GM10847 (cell line): ENCODE results near the gene NRSN2.

Source experiments
- POLR2A ChIP-seq: IDR thresholded peaks from 2 replicates; pipeline ENCODE4 v1.6.1; 2011; ENCODE audit not compliant: insufficient read length; ENCODE audit errors: extremely low read depth

Gene NRSN2

DNA sequence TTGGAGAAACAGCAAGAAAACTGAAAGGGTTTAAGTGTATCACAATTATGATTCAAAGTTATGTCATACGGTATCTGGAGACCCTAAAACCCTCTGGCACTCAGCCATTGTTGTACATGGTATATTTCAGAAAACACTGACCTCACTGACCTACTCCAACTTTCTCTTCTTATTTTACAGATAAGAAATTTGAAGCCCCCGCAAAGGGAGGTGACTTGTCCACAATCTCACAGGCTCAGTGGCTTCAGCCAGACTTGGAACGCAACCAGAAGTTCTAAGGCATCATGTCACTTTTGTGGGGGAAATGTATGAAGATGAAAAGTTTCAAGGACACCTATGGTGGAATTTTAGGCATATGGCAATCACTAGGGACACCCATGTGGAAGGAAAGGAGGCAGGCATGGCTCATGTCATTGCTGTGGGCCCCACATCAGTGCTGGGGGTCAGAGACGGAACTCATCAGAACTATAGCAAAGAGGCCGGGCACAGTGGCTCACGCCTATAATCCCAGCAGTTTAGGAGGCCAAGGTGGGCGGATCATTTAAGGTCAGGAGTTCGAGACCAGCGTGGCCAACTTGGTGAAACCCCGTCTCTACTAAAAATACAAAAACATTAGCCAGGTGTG, 28.5 kb downstream of the NRSN2 start:
- TF ChIP-seq POLR2A: no peak

DNA sequence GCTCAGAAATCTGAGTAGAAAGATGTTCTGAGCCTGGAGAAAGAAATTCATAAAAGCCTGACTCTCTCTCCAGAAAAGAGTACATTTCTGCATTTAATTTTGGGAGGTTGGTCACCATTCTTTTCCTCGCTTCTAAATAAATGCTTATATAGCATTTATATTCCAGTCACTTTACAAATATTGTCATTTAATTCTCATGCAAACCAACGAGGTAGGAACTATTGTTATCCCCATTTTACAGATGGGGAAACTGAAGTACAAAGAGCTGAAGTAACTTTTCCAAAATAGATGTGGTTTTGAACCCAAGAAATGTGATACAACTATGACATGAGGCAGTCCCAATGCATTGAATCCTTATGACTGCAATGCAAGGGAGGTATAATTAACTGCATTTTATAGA, 29.2 kb downstream of the NRSN2 start:
- TF ChIP-seq POLR2A: no peak

DNA sequence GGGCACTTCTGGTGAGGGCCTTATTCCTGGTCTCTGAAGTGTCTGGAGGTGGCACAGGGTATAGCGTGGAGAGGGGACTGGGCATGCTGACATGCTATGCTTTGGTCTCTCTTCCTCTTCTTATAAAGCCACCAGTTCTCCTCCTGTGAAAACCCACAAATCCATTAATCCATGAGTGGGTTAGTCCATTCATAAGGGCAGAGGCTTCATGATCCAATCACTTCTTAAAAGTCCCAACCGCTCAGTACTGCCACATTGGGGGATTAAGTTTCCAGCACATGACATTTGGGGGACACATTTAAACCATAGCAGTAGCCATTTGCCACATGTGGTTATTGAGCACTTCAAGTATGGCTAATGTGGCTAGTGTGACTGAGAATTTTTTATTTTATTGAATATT, 29.8 kb downstream of the NRSN2 start:
- TF ChIP-seq POLR2A: no peak

DNA sequence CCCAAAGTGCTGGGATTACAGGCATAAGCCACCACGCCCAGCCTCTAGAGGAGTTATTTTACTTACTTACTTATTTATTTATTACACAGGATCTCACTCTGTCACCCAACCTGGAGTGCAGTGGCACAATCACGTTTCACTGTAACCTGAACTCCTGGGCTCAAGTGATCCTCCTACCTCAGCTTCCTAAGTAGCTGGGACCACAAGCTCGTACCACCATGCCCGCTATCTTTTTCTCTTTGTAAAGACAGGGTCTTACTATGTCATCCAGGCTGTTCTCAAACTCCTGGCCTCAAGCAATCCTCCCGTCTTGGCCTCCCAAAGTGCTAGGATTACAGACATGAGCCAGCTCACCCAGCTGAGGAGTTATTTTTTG, 32.0 kb downstream of the NRSN2 start:
- no peak for TF ChIP-seq POLR2A

DNA sequence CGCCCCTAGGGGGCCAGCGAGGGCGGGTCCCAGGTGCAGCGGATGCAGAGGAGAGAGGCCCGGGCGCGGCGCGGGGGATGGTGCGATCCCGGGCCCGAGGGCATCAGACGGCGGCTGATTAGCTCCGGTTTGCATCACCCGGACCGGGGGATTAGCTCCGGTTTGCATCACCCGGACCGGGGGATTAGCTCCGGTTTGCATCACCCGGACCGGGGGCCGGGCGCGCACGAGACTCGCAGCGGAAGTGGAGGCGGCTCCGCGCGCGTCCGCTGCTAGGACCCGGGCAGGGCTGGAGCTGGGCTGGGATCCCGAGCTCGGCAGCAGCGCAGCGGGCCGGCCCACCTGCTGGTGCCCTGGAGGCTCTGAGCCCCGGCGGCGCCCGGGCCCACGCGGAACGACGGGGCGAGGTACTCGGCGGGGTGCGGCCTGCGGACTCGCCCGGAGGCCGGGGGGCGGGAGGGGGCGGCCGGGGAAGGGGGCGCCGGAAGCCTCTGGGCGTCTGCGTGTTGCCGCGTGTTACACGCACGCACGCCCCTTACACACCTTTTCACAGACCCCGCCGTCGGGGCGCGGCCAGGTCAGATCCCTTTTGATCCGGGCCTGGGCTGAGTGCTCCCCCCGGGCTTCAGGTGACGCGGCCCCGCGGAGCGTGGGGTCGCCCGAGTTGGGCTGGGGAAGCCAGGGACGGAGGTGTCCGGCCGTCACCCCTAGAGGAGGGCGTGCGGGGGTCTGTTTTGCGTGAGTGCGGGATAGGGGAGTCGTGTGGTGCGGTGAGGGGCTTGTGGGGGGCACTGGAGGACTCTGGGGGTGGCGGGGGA, 34.1 kb downstream of the NRSN2 start:
- TF ChIP-seq POLR2A: peak; percentile 54

DNA sequence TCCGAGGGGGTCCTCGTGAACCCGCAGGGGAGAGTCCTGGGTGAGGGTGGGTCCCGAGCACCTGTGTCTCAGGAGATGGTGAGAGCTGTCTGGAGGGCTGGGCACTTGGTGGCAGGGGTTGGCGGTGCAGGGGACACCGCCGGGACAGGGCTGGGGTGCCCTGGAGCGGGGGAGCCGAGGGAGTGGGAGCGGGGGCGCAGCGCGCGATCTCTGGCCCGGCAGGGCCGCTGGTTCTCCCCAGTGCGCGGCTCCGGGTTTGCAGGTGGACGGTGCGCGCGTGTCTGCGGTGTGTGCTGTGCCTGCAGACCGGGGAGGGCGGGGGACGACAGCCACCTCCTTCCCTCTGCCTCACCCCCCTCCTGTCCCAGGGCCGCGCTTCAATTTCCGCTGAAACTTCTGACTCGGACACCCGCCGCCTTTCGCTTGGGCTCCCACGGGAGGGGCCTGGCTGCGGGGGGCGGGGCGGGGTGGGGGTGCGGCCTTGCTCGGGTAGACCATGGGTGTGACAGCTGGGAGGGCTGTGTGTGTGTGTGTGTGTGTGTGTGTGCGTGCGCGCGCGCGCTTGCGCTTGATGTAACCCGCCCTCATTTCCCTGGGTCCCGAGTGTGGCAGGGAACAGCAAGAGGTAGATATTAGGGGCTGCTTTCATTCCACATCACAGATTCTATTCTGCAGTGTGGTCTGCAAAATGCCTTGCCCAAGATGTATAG, 34.8 kb downstream of the NRSN2 start:
- peak; percentile 53 for TF ChIP-seq POLR2A

DNA sequence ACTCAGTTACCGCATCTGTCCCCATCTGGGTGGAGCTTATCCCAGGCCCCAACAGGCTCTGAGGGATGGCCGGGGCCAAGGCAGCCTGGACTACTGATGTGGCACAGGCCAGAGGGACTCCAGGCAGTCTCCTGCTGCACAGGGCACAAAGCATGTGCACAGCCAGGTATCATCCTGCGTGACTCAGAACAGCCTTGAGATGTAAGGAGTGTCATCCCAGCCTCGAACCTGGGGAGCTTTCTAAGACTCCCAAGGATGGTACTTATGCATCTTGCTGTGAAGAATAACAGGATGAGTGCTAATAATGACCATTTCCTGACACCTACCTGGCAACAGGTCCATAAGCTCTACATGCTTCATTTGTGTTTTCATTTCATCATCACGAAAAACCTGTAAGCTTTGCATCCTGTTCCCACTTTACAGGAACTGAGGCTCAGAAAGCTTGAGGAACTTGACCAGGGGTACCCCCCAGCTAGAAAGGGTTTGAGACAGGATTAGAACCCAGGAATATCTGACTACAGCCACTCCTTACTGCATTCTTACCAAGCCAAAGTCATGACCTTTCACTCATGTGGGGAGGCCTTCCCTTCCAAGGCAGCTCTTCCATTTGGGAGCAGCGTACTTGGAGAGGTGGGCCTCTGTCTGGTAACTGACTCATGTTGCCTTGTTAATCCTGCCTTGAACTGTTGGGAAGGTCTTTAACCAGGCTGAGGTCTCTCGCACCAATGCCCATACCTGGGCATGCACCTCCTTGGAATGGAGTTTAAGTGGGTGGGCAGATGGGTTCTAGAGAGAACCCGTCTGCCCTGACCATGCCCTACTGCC, 35.6 kb downstream of the NRSN2 start:
- no peak for TF ChIP-seq POLR2A

DNA sequence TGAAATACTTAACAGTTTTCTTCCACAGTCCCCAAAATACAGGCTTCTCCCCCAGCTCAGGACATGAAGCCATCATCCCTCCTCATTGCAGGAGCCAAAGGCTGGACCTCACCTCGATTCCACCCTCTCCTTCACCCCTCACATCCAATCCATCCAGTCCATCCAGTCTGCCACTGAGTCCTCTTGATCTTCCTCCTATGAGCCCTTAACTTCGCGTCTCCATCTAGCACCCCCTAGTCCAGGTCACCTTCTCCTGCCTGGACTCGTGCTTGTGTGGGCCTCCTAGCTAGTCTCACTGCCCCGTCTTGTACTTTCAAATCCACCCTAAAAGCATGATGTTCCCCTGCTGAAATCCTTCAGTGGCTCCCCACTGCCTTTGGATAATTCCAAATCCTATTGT, 37.0 kb downstream of the NRSN2 start:
- no peak for TF ChIP-seq POLR2A

DNA sequence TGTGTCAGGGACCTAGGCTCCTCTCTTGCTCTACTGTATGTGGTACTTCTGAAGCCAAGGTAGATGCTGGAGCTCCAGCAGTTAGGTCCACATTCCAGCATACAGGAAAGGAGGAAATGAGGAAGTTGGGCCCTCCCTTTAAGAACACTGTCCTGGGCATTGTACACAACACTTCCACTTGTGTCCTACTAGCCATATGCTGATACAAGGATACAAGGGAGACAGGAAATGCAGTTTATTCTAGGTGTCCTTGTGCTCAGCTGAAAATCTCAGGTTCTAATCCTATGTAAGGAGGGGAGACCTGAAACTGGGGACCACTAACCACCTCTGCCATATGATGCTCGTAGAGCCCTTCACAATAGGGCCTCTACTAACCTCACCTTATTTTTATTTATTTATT, 37.8 kb downstream of the NRSN2 start:
- no peak for TF ChIP-seq POLR2A

DNA sequence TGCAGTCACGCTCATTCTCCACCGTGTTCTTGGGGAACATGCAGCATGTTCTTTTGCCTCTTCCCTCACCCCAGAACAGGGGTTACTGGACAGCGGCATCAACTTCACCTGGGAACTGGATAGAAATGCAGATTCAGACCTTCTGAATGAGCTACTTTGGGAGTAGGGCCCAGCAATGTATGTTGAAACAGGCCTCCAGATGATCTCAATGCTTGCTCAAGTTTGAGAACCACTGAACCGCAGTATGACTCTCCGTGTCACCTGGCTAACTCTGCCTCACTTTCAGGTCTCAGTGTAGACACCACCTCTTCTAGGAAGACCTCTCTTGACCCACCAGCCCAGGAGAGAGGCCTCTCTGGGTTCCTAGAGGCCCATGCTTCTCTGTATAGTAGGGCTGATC, 38.5 kb downstream of the NRSN2 start:
- no peak for TF ChIP-seq POLR2A

DNA sequence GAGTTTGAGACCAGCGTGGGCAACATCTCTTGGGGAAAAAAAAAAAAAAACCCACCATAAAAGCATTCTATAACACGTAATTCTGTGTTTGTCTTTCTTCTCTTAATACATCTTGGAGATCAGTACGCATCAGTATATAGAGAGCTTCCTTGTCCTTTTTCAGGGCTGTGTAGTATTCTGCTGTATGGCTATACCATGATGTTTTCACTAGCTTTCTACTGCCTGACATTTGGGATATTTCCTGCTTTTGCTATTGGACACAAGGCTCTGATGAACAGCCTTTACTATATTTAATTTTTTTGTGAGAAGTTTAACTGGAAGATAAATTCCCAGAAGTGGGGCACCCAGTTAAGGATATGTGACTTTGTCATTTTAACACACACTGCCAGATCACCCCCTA, 40.6 kb downstream of the NRSN2 start:
- TF ChIP-seq POLR2A: no peak

DNA sequence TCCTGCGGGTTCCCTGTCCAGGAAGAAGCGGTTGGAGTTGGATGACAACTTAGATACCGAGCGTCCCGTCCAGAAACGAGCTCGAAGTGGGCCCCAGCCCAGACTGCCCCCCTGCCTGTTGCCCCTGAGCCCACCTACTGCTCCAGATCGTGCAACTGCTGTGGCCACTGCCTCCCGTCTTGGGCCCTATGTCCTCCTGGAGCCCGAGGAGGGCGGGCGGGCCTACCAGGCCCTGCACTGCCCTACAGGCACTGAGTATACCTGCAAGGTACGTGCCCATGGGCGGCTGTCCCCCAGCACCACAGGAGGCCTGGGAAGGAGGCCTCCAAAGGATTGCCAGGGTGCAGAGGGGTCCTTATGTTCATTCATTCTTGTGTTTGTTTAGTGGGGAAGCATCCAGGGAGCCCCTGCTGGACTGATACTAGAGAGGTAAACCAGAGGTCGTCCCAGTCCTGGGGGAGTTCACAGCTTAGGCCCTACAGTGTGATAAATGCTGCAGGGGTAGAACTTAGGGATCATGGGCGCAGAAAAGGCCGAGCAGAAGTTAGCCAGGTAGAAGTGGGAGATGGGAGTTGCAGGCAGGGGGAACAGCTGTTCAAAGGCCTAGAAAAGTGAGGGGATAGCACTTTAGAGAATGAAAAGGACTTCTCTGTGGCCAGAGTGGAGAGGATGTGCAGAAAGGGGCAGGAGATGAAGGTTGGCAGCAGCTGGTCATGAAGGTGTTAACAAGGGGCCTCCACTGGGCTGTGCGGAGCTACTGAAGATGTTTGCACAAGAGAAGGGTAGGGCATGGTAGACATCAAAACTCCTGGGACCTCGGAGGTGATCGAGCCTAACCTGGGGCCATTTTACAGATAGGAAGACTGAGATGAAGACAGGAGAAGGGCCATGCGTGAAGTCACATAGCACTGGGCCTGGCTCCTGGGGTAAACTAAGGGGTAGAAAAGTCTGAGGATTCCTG, 41.4 kb downstream of the NRSN2 start:
- no peak for TF ChIP-seq POLR2A

DNA sequence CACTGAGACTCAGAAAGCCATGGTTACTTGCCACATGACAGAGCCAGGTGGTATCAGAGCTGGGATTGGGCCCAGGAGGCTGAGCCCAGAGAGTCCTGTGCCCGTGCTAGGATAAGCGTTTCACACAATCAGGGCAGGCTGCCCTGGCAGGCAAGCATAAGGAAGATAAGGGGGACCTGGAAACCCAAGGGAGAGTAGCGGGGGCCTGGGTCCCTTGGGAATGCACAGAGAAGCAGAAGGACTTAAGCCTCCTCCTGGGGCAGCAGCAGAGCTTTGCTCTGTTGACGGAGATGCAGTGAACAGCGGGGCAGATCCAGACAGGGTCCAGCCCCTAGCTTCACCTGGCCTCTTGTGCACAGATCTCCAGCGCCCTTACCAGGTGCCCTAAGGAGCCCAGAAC, 42.3 kb downstream of the NRSN2 start:
- TF ChIP-seq POLR2A: no peak

DNA sequence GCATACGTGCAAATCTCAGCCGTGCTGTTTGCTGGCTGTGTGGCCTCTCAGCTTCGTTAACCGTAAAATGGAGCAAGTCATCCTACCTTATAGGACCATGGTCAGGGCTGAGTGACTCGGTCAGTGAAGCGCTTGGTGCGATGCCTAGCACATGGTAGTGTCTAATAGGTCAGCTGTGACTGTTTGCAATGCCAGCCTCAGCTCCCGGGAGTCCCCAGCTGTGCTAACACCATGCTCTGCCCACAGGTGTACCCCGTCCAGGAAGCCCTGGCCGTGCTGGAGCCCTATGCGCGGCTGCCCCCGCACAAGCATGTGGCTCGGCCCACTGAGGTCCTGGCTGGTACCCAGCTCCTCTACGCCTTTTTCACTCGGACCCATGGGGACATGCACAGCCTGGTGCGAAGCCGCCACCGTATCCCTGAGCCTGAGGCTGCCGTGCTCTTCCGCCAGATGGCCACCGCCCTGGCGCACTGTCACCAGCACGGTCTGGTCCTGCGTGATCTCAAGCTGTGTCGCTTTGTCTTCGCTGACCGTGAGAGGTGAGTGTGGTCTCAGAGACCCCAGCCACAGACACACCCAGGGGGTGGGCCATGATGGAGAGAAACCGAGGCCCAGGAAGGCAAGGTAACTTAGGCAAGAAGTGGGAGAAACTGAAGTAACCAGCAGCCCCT, 44.3 kb downstream of the NRSN2 start:
- TF ChIP-seq POLR2A: no peak
